WTC11 (cell line): Measurements from ENCODE around the gene MGAT5B. TPM values are rescaled to one million over a fixed set of nuclear protein-coding genes. Genes with fewer than 3 reads are reported as not detected.

Source experiments
- ATAC-seq: fragments of 200-7000 bp; cut with Tn5 transposase; 2 replicates; pipeline ENCODE4 v1.10.0; 2021; ENCODE audit warnings: mild to moderate bottlenecking, moderate library complexity
- CTCF ChIA-PET: fragments of 300-600 bp; sonication (Branson Sonifier 250); formaldehyde crosslinking; loops from one replicate; lab custom pipeline; 2021; ENCODE audit warnings: antibody characterized with exemption; lab: Charles Lee
- POLR2A ChIA-PET: fragments of 350-600 bp; sonication (Branson Sonifier 250); formaldehyde crosslinking; loops from one replicate; lab custom pipeline; 2021; ENCODE audit warnings: antibody characterized with exemption; lab: Charles Lee
- DNase-seq: peaks from one replicate; pipeline ENCODE4 v3.0.0; 2021; ENCODE audit warnings: low spot score
- H3K27ac Mint-ChIP-seq: 2 replicates; pipeline ENCODE4 v1.8.0; 2021; ENCODE audit warnings: mixed read lengths
- H3K27me3 Mint-ChIP-seq: 2 replicates; pipeline ENCODE4 v1.8.0; 2021; ENCODE audit warnings: low read depth, mild to moderate bottlenecking, moderate library complexity, mixed read lengths
- H3K36me3 Mint-ChIP-seq: 2 replicates; pipeline ENCODE4 v1.8.0; 2021; ENCODE audit warnings: mixed read lengths
- H3K4me1 Mint-ChIP-seq: 2 replicates; pipeline ENCODE4 v1.8.0; 2022; ENCODE audit warnings: mixed read lengths
- H3K4me3 Mint-ChIP-seq: 2 replicates; pipeline ENCODE4 v1.8.0; 2021; ENCODE audit warnings: mild to moderate bottlenecking, moderate library complexity, mixed read lengths
- H3K9me3 Mint-ChIP-seq: 2 replicates; pipeline ENCODE4 v1.8.0; 2021; ENCODE audit warnings: mixed read lengths
- ARID4B ChIP-seq: sonication (generic); formaldehyde crosslinking; IDR thresholded peaks from 2 replicates; pipeline ENCODE4 v1.8.0; 2023; ENCODE audit warnings: missing genetic modification reagents, mild to moderate bottlenecking, borderline replicate concordance
- ATF6 ChIP-seq: sonication (generic); formaldehyde crosslinking; IDR thresholded peaks from 2 replicates; pipeline ENCODE4 v1.8.1; 2023; ENCODE audit warnings: mild to moderate bottlenecking, missing genetic modification reagents
- ESRRA ChIP-seq: sonication (generic); formaldehyde crosslinking; IDR thresholded peaks from 2 replicates; pipeline ENCODE4 v1.8.1; 2022; ENCODE audit warnings: mild to moderate bottlenecking, missing genetic modification reagents, borderline replicate concordance
- ETV6 ChIP-seq: sonication (generic); formaldehyde crosslinking; IDR thresholded peaks from 2 replicates; pipeline ENCODE4 v1.8.1; 2022; ENCODE audit warnings: mild to moderate bottlenecking, missing genetic modification reagents
- FOXK1 ChIP-seq: sonication (generic); formaldehyde crosslinking; IDR thresholded peaks from 2 replicates; pipeline ENCODE4 v1.8.0; 2022; ENCODE audit warnings: mild to moderate bottlenecking, moderate library complexity, missing genetic modification reagents
- GRHL2 ChIP-seq: fragments of 250-450 bp; sonication (Bioruptor Pico); IDR thresholded peaks from 2 replicates; pipeline ENCODE4 v1.8.0; 2022; ENCODE audit warnings: mild to moderate bottlenecking, moderate library complexity; ENCODE audit not compliant: insufficient replicate concordance, severe bottlenecking
- JUN ChIP-seq: sonication (generic); formaldehyde crosslinking; IDR thresholded peaks from 2 replicates; pipeline ENCODE4 v1.8.0; 2023; ENCODE audit warnings: mild to moderate bottlenecking, missing genetic modification reagents
- MYBL2 ChIP-seq: sonication (generic); formaldehyde crosslinking; IDR thresholded peaks from 2 replicates; pipeline ENCODE4 v1.8.1; 2023; ENCODE audit warnings: mild to moderate bottlenecking, moderate library complexity, missing genetic modification reagents
- NFYB ChIP-seq: sonication (generic); formaldehyde crosslinking; conservative IDR thresholded peaks from 2 replicates; pipeline ENCODE4 v1.8.0; 2022; ENCODE audit warnings: low read depth, missing genetic modification reagents
- RELA ChIP-seq: sonication (generic); formaldehyde crosslinking; IDR thresholded peaks from 2 replicates; pipeline ENCODE4 v1.8.1; 2022; ENCODE audit warnings: missing genetic modification reagents, mild to moderate bottlenecking, borderline replicate concordance
- ZBTB21 ChIP-seq: sonication (generic); formaldehyde crosslinking; IDR thresholded peaks from 2 replicates; pipeline ENCODE4 v1.8.1; 2023; ENCODE audit warnings: mild to moderate bottlenecking, missing genetic modification reagents, borderline replicate concordance
- ZNF263 ChIP-seq: sonication (generic); formaldehyde crosslinking; IDR thresholded peaks from 2 replicates; pipeline ENCODE4 v1.8.1; 2022; ENCODE audit warnings: low read depth, mild to moderate bottlenecking, moderate library complexity, missing genetic modification reagents
- ZNF671 ChIP-seq: fragments of 250-450 bp; sonication (Bioruptor Pico); IDR thresholded peaks from 2 replicates; pipeline ENCODE4 v1.8.0; 2021; ENCODE audit warnings: mild to moderate bottlenecking
- total RNA-seq: library from RNA; stranded (reverse); gene quantifications from 3 replicates; pipeline ENCODE4 v1.2.3, GENCODE V29; 2021
- TF ChIP-seq, protein P1 (sequence below): sonication (generic); formaldehyde crosslinking; IDR thresholded peaks from 2 replicates; pipeline ENCODE4 v1.8.1; 2022; ENCODE audit warnings: low read depth, mild to moderate bottlenecking, moderate library complexity, missing genetic modification reagents, borderline replicate concordance
- TF ChIP-seq, protein P2 (sequence below): sonication (generic); formaldehyde crosslinking; IDR thresholded peaks from 2 replicates; pipeline ENCODE4 v1.8.0; 2023; ENCODE audit warnings: mild to moderate bottlenecking, missing genetic modification reagents
- TF ChIP-seq, protein P3 (sequence below): sonication (generic); formaldehyde crosslinking; IDR thresholded peaks from 2 replicates; pipeline ENCODE4 v1.8.1; 2023; ENCODE audit warnings: mild to moderate bottlenecking, missing genetic modification reagents, moderate library complexity
- TF ChIP-seq, protein P4 (sequence below): sonication (generic); formaldehyde crosslinking; IDR thresholded peaks from 2 replicates; pipeline ENCODE4 v1.8.1; 2022; ENCODE audit warnings: mild to moderate bottlenecking, missing genetic modification reagents, moderate library complexity, borderline replicate concordance

MGAT5B gene
- total RNA-seq, 1 experiment from 2014 or later, result 11.6 TPM

DNA sequence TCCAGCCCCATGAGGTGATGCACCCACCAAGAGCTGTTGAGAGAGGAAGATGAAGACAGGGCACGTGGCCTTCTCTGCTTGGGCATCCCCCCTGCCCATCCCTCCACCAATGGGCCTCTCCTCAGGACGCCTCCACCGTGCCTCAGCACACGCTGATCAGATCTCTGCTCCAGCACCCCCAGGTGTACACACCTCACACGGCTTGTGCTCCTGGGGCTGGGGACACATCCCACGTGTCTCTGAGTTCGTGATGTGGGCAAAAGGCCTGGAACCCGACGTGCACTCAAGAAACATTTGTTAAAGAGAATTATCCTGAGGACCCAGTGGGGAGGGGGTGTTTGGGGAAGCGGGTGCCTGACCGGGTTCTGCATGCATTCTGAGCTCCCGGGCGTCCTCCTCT, 55.3 kb downstream of the MGAT5B start (continued):
- TF ChIP-seq, protein P1, sequence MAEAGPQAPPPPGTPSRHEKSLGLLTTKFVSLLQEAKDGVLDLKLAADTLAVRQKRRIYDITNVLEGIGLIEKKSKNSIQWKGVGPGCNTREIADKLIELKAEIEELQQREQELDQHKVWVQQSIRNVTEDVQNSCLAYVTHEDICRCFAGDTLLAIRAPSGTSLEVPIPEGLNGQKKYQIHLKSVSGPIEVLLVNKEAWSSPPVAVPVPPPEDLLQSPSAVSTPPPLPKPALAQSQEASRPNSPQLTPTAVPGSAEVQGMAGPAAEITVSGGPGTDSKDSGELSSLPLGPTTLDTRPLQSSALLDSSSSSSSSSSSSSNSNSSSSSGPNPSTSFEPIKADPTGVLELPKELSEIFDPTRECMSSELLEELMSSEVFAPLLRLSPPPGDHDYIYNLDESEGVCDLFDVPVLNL (CRISPR knock-in tag), result no peak
- no peak for TF ChIP-seq ETV6 (CRISPR knock-in tag)
- TF ChIP-seq RELA (CRISPR knock-in tag), result no peak
- TF ChIP-seq ESRRA, result no peak
- no peak for TF ChIP-seq GRHL2 (CRISPR knock-in tag)
- TF ChIP-seq JUN (CRISPR knock-in tag), result no peak
- no peak for TF ChIP-seq ZNF263 (CRISPR knock-in tag)
- TF ChIP-seq ATF6 (CRISPR knock-in tag), result no peak
- TF ChIP-seq MYBL2 (CRISPR knock-in tag), result no peak

DNA sequence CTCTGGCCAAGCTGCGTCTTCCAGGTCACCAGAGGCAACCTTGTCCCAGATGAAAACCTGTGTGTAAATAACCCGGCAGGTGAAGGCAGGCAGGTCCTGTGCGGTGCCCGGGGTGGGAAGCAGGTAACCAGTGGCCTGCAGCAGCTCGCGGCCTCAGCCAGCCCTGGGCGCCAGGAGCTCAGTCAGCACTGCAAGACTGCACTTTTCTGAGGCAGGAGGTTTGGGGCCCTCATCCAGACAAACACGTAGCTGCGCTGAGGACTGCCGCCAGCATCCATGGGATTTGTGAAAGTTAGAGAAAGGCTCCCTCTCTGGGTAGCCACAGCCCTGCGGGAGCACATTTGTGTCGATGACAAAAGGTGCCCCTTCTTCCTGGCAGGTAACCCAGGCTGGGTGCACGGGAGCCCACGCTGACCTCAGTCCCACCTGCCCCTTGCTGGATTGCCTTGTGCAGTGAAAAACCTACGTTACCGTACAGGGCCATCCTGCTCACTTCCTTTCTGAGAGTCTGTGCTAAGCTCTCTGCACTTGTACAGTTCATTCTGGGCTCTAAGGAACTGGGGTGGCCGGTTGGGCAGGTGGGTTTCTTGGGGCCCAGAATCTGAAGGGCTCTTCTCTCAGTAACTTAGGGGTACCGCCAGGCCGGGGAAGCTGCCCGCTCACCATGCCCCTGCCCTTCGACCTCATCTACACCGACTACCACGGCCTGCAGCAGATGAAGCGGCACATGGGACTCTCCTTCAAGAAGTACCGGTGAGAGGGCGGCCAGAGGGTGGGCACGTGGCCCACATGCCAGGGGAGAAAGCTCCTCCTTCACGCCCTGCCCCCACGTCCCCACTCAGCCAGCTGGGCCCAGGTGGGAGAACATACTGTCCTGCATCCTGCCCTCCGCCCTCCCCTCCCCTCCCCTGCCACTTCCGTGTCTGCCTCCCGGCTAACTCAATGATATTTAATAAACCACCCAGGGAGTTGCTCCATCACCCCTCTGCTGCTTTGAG, 56.4 kb downstream of the MGAT5B start:
- TF ChIP-seq ZBTB21 (CRISPR knock-in tag) (no peak), ZNF671 (no peak), FOXK1 (no peak), MYBL2 (CRISPR knock-in tag) (no peak), NFYB (CRISPR knock-in tag) (no peak), ETV6 (CRISPR knock-in tag) (no peak)
- TF ChIP-seq, protein P2, sequence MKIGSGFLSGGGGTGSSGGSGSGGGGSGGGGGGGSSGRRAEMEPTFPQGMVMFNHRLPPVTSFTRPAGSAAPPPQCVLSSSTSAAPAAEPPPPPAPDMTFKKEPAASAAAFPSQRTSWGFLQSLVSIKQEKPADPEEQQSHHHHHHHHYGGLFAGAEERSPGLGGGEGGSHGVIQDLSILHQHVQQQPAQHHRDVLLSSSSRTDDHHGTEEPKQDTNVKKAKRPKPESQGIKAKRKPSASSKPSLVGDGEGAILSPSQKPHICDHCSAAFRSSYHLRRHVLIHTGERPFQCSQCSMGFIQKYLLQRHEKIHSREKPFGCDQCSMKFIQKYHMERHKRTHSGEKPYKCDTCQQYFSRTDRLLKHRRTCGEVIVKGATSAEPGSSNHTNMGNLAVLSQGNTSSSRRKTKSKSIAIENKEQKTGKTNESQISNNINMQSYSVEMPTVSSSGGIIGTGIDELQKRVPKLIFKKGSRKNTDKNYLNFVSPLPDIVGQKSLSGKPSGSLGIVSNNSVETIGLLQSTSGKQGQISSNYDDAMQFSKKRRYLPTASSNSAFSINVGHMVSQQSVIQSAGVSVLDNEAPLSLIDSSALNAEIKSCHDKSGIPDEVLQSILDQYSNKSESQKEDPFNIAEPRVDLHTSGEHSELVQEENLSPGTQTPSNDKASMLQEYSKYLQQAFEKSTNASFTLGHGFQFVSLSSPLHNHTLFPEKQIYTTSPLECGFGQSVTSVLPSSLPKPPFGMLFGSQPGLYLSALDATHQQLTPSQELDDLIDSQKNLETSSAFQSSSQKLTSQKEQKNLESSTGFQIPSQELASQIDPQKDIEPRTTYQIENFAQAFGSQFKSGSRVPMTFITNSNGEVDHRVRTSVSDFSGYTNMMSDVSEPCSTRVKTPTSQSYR (CRISPR knock-in tag), result no peak
- TF ChIP-seq, protein P3, sequence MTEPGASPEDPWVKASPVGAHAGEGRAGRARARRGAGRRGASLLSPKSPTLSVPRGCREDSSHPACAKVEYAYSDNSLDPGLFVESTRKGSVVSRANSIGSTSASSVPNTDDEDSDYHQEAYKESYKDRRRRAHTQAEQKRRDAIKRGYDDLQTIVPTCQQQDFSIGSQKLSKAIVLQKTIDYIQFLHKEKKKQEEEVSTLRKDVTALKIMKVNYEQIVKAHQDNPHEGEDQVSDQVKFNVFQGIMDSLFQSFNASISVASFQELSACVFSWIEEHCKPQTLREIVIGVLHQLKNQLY (CRISPR knock-in tag), result no peak
- no peak for ATAC-seq
- no peaks in the 10 kb centered on the region for H3K36me3 Mint-ChIP-seq
- no peak for DNase-seq
- no peaks in the 10 kb centered on the region for H3K9me3 Mint-ChIP-seq
- H3K4me3 Mint-ChIP-seq, result no peak overlapping the region
- H3K27me3 Mint-ChIP-seq, result no peaks in the 10 kb centered on the region
- ChIA-PET CTCF (interaction anchor here (0.7 to 1.5 kb wide), 7 partner anchors 10 to 164 kb away, joined by 3 to 6 read pairs (median 3); partner anchors contain the start of gene MGAT5B), POLR2A (no interaction called here)
- H3K4me1 Mint-ChIP-seq, result peaks cover 22% of the 10 kb centered on the region
- no peak overlapping the region for H3K27ac Mint-ChIP-seq

DNA sequence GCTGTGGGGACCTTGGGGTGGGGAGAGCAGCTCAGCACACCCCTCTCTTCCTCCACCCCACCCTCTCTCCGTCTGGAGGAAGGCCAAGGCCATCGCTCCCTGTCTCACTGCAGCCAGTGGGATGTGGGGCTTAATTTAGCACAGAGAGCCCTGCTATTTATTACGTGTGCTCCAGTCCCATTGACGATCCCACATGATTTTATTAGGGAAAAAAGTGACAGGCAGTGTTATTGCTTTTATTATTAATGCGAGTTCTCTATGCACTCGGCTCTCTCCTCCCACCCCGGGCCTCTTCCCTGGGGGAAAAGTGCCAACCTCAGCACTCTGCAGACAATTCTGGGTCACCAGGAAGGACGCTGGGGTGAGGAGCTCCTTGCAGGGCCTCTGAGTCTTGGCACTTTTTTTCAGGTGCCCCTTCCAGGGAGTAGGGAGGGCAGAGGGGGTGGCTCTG, 57.3 kb downstream of the MGAT5B start:
- Mint-ChIP-seq H3K4me3 (no peak overlapping the region), H3K9me3 (no peaks in the 10 kb centered on the region), H3K4me1 (peaks cover 14% of the 10 kb centered on the region), H3K27ac (no peak overlapping the region), H3K27me3 (no peaks in the 10 kb centered on the region), H3K36me3 (no peaks in the 10 kb centered on the region)
- no peak for ATAC-seq
- DNase-seq, result no peak
- ChIA-PET CTCF (interaction anchor here (1.1 to 1.5 kb wide), 2 partner anchors 15 to 58 kb away, joined by 4 to 6 read pairs; no protein-coding TSS in a partner anchor), POLR2A (no interaction called here)
- TF ChIP-seq, protein P4, sequence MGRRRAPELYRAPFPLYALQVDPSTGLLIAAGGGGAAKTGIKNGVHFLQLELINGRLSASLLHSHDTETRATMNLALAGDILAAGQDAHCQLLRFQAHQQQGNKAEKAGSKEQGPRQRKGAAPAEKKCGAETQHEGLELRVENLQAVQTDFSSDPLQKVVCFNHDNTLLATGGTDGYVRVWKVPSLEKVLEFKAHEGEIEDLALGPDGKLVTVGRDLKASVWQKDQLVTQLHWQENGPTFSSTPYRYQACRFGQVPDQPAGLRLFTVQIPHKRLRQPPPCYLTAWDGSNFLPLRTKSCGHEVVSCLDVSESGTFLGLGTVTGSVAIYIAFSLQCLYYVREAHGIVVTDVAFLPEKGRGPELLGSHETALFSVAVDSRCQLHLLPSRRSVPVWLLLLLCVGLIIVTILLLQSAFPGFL (CRISPR knock-in tag), result no peak
- no peak for TF ChIP-seq ARID4B (CRISPR knock-in tag)
